H9 (cell line): ENCODE results near the gene ARL13A. TPM values are rescaled to one million over a fixed set of nuclear protein-coding genes. Genes with fewer than 3 reads are reported as not detected.

ENCODE experiments used
- DNase-seq: peaks from one replicate; pipeline ENCODE4 v3.0.0-alpha.2; 2017
- H2AFZ ChIP-seq: one replicate; pipeline ENCODE4 v1.6.1; 2013; ENCODE audit warnings: mild to moderate bottlenecking, low read length, control low read depth, moderate library complexity
- H2AK5ac ChIP-seq: 2 replicates; pipeline ENCODE4 v1.6.1; 2013; ENCODE audit warnings: low read length, control low read depth, mixed read lengths; ENCODE audit not compliant: insufficient read length
- H2BK120ac ChIP-seq: one replicate; pipeline ENCODE4 v1.6.1; 2013; ENCODE audit warnings: low read depth, mild to moderate bottlenecking, low read length, control low read depth, inconsistent platforms; ENCODE audit not compliant: poor library complexity, severe bottlenecking
- H2BK12ac ChIP-seq: 2 replicates; pipeline ENCODE4 v1.6.1; 2013; ENCODE audit warnings: low read length, control low read depth, mixed read lengths, low read depth; ENCODE audit not compliant: insufficient read length
- H2BK15ac ChIP-seq: 2 replicates; pipeline ENCODE4 v1.6.1; 2013; ENCODE audit warnings: low read depth, low read length, control low read depth
- H2BK20ac ChIP-seq: one replicate; pipeline ENCODE4 v1.6.1; 2013; ENCODE audit warnings: low read depth, mild to moderate bottlenecking, low read length, control low read depth, inconsistent platforms; ENCODE audit not compliant: poor library complexity, severe bottlenecking
- H2BK5ac ChIP-seq: 2 replicates; pipeline ENCODE4 v1.6.1; 2013; ENCODE audit warnings: low read length, control low read depth, mixed read lengths; ENCODE audit not compliant: insufficient read length
- H3K14ac ChIP-seq: 2 replicates; pipeline ENCODE4 v1.6.1; 2013; ENCODE audit warnings: low read length, control low read depth; ENCODE audit not compliant: insufficient read depth
- H3K18ac ChIP-seq: 2 replicates; pipeline ENCODE4 v1.6.1; 2013; ENCODE audit warnings: low read depth, mild to moderate bottlenecking, mixed read lengths, low read length, control low read depth; ENCODE audit not compliant: insufficient read length
- H3K23ac ChIP-seq: 2 replicates; pipeline ENCODE4 v1.6.1; 2013; ENCODE audit warnings: low read length, control low read depth, mixed read lengths, low read depth; ENCODE audit not compliant: insufficient read length
- H3K23me2 ChIP-seq: 2 replicates; pipeline ENCODE4 v1.6.1; 2013; ENCODE audit warnings: low read depth, mild to moderate bottlenecking, mixed read lengths, low read length, control low read depth; ENCODE audit not compliant: insufficient read length, poor library complexity, severe bottlenecking
- H3K27ac ChIP-seq: 2 replicates; pipeline ENCODE4 v1.5.1; 2013; ENCODE audit warnings: low read length, control low read depth, mixed read lengths, low read depth; ENCODE audit not compliant: insufficient read length
- H3K27me3 ChIP-seq: 2 replicates; pipeline ENCODE4 v1.6.1; 2013; ENCODE audit warnings: low read length, control low read depth, inconsistent platforms; ENCODE audit not compliant: insufficient read depth
- H3K4ac ChIP-seq: 2 replicates; pipeline ENCODE4 v1.6.1; 2013; ENCODE audit warnings: low read depth, mild to moderate bottlenecking, control low read depth, inconsistent platforms, low read length, moderate library complexity
- H3K4me1 ChIP-seq: 2 replicates; pipeline ENCODE4 v1.6.1; 2013; ENCODE audit warnings: low read length, control low read depth, inconsistent platforms; ENCODE audit not compliant: insufficient read depth
- H3K4me2 ChIP-seq: 2 replicates; pipeline ENCODE4 v1.6.1; 2013; ENCODE audit warnings: low read length, control low read depth, mixed read lengths; ENCODE audit not compliant: insufficient read length, insufficient read depth
- H3K56ac ChIP-seq: 2 replicates; pipeline ENCODE4 v1.6.1; 2013; ENCODE audit warnings: low read depth, mild to moderate bottlenecking, mixed read lengths, low read length, control low read depth; ENCODE audit not compliant: insufficient read length
- H3K79me1 ChIP-seq: 2 replicates; pipeline ENCODE4 v1.6.1; 2013; ENCODE audit warnings: low read depth, mild to moderate bottlenecking, moderate library complexity, low read length, control low read depth, inconsistent platforms; ENCODE audit not compliant: insufficient read depth, poor library complexity, severe bottlenecking
- H3K79me2 ChIP-seq: 2 replicates; pipeline ENCODE4 v1.6.1; 2013; ENCODE audit warnings: low read length, control low read depth, inconsistent platforms; ENCODE audit not compliant: insufficient read depth
- H3K9ac ChIP-seq: 2 replicates; pipeline ENCODE4 v1.6.1; 2013; ENCODE audit warnings: low read length, control low read depth, mixed read lengths; ENCODE audit not compliant: insufficient read length; ENCODE audit errors: extremely low read depth
- H3K9me3 ChIP-seq: one replicate; pipeline ENCODE4 v1.6.1; 2013; ENCODE audit warnings: low read depth, low read length, inconsistent platforms; ENCODE audit not compliant: control insufficient read depth
- H3T11ph ChIP-seq: one replicate; pipeline ENCODE4 v1.6.1; 2013; ENCODE audit warnings: mild to moderate bottlenecking, low read length, control low read depth, inconsistent platforms
- H4K20me1 ChIP-seq: one replicate; pipeline ENCODE4 v1.6.1; 2013; ENCODE audit not compliant: control insufficient read depth, insufficient read length, insufficient read depth
- H4K5ac ChIP-seq: 2 replicates; pipeline ENCODE4 v1.6.1; 2013; ENCODE audit warnings: low read depth, mild to moderate bottlenecking, mixed read lengths, low read length, control low read depth; ENCODE audit not compliant: insufficient read length
- H4K8ac ChIP-seq: replicated peaks from 2 replicates; pipeline ENCODE4 v1.6.1; 2013; ENCODE audit warnings: low read length, control low read depth, mixed read lengths, low read depth; ENCODE audit not compliant: insufficient read length
- H4K91ac ChIP-seq: 2 replicates; pipeline ENCODE4 v1.6.1; 2013; ENCODE audit warnings: low read depth, mild to moderate bottlenecking, moderate library complexity, mixed read lengths, low read length, control low read depth; ENCODE audit not compliant: insufficient read length
- H3K27ac Mint-ChIP-seq, 3 experiments: 2 replicates in 2 of 3; 3 replicates in 1 of 3; pipeline ENCODE4 v1.8.0; 2020 to 2021; ENCODE audit warnings: mixed read lengths in 3 of 3, mild to moderate bottlenecking in 1 of 3, moderate library complexity in 1 of 3
- H3K27me3 Mint-ChIP-seq: 2 replicates; pipeline ENCODE4 v1.8.0; 2021; ENCODE audit warnings: low read depth, mild to moderate bottlenecking, moderate library complexity, mixed read lengths
- H3K36me3 Mint-ChIP-seq, 3 experiments: 2 replicates in 2 of 3; 3 replicates in 1 of 3; pipeline ENCODE4 v1.8.0; 2020 to 2021; ENCODE audit warnings: low read depth in 3 of 3, mixed read lengths in 3 of 3; ENCODE audit not compliant: insufficient read depth in 1 of 3
- H3K4me1 Mint-ChIP-seq, 2 experiments: 2 replicates each; pipeline ENCODE4 v1.8.0; 2020; ENCODE audit warnings: mixed read lengths in 2 of 2
- H3K4me3 Mint-ChIP-seq, 2 experiments: 2 replicates in 1 of 2; 3 replicates in 1 of 2; pipeline ENCODE4 v1.8.0; 2020 to 2021; ENCODE audit warnings: mild to moderate bottlenecking in 2 of 2, mixed read lengths in 2 of 2, moderate library complexity in 1 of 2
- H3K9me3 Mint-ChIP-seq, 2 experiments: 2 replicates in 1 of 2; 3 replicates in 1 of 2; pipeline ENCODE4 v1.8.0; 2020; ENCODE audit warnings: mild to moderate bottlenecking in 2 of 2, mixed read lengths in 2 of 2, moderate library complexity in 1 of 2
- WGBS: extraction: QIAGEN DNeasy Blood & Tissue Kit; methylation state at CpG from one replicate; pipeline ENCODE4 v1.1.7; 2013; ENCODE audit warnings: missing lambda C conversion rate, low lambda C conversion rate, mixed read lengths; ENCODE audit not compliant: insufficient read length; ENCODE audit errors: extremely low coverage; 5-methylcytosine and 5-hydroxymethylcytosine counted together
- total RNA-seq: library from RNA; stranded (reverse); gene quantifications from 2 replicates; pipeline ENCODE4 v1.2.1, GENCODE V29; 2021
- TF ChIP-seq, protein P1 (sequence below): fragments of 200-600 bp; sonication (generic); conservative IDR thresholded peaks from 3 replicates; pipeline ENCODE4 v1.8.0; 2021; ENCODE audit warnings: antibody characterized with exemption, mild to moderate bottlenecking

ARL13A gene
- total RNA-seq, 1 experiment from 2014 or later: not detected

DNA sequence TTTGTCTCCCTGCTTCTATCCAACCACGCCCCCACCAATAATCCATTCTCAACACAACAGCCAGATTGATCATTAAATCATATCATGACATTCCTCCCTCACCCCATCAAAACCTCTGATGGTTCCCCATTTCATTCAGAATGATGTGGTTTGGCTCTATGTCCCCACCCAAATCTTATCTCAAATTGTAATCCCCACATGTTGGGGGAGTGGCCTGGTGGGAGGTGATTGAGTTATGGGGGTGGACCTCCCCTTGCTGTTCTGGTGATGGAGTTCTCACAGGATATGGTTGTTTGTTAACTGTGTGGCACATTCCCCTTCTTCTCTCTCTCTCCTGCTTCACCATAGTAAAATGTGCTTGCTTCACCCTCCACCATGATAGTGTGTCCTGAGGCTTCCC is 59.1 kb downstream of the ARL13A start:
- Histone ChIP-seq H3K27ac (no peak overlapping the region), H3K4me1 (no peaks in the 10 kb centered on the region)
- H3K4me1 Mint-ChIP-seq: no peaks in the 10 kb centered on the region

More for the DNA sequence above, 59.1 kb downstream of the ARL13A start:
- no peak overlapping the region for H3K27ac Mint-ChIP-seq
- Histone ChIP-seq H3K23me2 (no peaks in the 10 kb centered on the region), H2BK5ac (no peak overlapping the region), H2BK15ac (no peak overlapping the region), H3K9ac (no peak overlapping the region), H4K20me1 (no peaks in the 10 kb centered on the region), H2AFZ (no peak overlapping the region), H3K18ac (no peak overlapping the region), H3K79me2 (no peaks in the 10 kb centered on the region), H3T11ph (no peak overlapping the region), H3K23ac (no peak overlapping the region), H2BK12ac (no peak overlapping the region), H2BK120ac (no peak overlapping the region), H3K9me3 (peaks cover 7% of the 10 kb centered on the region), H3K4me2 (no peak overlapping the region), H3K56ac (no peak overlapping the region), H4K91ac (no peak overlapping the region), H3K14ac (no peak overlapping the region), H3K4ac (no peak overlapping the region), H4K8ac (no peak overlapping the region), H4K5ac (no peak overlapping the region), H2AK5ac (no peak overlapping the region), H3K27me3 (no peaks in the 10 kb centered on the region), H3K79me1 (no peaks in the 10 kb centered on the region), H2BK20ac (no peak overlapping the region)
- peaks cover 16 to 55% (median 33%) of the 10 kb centered on the region in 3 experiments for H3K36me3 Mint-ChIP-seq
- peaks cover 2% of the 10 kb centered on the region; the same call in 1 of the 2 replicates for H3K27me3 Mint-ChIP-seq
- H3K9me3 Mint-ChIP-seq: peaks cover 56 to 59% of the 10 kb centered on the region in 2 experiments
- WGBS: no CpG with 5 or more reads among the region's 1 CpG
- TF ChIP-seq, protein P1, sequence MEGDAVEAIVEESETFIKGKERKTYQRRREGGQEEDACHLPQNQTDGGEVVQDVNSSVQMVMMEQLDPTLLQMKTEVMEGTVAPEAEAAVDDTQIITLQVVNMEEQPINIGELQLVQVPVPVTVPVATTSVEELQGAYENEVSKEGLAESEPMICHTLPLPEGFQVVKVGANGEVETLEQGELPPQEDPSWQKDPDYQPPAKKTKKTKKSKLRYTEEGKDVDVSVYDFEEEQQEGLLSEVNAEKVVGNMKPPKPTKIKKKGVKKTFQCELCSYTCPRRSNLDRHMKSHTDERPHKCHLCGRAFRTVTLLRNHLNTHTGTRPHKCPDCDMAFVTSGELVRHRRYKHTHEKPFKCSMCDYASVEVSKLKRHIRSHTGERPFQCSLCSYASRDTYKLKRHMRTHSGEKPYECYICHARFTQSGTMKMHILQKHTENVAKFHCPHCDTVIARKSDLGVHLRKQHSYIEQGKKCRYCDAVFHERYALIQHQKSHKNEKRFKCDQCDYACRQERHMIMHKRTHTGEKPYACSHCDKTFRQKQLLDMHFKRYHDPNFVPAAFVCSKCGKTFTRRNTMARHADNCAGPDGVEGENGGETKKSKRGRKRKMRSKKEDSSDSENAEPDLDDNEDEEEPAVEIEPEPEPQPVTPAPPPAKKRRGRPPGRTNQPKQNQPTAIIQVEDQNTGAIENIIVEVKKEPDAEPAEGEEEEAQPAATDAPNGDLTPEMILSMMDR: no peak
- no peak overlapping the region for H3K4me3 Mint-ChIP-seq
- DNase-seq: no peak
